Bone marrow (tissue), 2 donors: Measurements from ENCODE around the gene ATP6V1F.

Experiments used
- DNase-seq, 2 donors: peaks; one replicate each; lab custom pipeline; 2025; lab: John Stamatoyannopoulos, UW

ATP6V1F gene

DNA sequence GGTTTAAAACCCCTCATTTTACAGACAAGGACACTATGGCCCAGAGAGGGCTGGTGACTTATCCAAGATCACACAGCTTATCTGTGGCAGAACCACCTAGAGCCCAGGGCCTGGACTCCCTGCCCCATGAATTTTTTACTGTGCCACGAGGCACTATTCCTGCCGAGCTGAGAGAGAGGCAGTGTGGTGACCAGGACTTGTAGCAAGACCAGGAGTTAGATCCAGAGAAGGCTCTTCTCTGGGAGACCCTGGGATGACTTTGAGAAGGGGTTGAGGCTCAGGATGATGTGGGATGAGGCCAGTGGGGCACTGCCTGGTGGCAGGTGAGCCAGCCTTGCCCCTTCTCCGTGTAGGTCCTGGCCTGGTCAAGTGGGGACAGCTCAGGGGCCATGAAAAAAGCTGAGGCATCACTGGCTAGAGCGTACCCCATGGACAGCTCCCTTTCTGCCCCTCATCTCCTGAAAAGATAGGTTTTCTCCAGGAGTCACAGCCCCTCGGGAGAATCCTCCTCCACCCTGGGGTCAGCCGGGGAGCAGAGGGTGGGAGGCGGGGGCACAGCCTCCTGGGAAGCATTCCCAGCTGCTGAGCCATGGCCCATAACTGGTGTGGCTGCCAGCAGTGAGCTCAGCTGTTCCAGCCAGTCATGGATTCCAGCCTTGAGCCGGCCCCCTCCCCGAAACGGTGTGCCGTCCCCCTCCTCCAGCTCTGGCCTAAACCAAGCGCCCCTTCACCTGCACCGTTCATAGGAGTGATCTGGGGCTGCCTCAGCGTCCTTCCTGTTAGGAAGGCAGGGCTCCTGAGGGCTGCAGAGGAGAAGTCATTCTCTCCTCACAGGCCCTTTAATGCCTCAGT is 26.6 kb upstream of the ATP6V1F start:
- no peak for DNase-seq

DNA sequence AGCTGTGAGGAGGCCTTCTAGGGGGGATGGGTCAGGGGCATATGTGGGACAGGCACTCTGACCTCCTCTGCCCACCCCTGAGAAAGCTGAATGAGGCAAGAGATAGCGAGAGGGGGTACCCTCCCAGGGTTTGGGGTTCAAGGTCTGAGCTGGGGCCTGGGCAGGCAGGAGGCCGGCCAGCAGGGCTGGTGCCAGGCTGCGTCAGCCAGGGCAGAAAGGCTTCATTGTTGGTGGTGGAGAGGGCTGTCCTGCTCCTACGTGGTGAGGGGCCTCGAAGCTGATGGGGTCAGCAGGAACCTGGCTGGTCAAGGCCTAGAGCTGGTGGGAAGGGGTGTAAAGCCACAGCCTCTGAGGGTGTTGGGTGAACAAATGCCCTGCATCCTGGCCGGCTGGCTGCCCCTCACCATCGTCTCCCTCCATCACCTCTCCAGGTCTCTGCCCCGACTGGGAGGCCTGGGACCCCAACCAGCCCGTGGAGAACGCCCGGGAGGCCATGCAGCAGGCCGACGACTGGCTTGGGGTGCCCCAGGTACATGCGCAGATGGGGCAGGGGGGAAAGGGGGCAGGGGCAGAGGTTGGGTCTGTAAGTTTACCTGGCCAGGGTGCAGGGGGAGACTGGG is 25.8 kb upstream of the ATP6V1F start:
- no peak for DNase-seq

- no peak for DNase-seq
Measured at GRCh38 chr7:128837521-128837921, 25.1 kb upstream of the ATP6V1F start.

DNA sequence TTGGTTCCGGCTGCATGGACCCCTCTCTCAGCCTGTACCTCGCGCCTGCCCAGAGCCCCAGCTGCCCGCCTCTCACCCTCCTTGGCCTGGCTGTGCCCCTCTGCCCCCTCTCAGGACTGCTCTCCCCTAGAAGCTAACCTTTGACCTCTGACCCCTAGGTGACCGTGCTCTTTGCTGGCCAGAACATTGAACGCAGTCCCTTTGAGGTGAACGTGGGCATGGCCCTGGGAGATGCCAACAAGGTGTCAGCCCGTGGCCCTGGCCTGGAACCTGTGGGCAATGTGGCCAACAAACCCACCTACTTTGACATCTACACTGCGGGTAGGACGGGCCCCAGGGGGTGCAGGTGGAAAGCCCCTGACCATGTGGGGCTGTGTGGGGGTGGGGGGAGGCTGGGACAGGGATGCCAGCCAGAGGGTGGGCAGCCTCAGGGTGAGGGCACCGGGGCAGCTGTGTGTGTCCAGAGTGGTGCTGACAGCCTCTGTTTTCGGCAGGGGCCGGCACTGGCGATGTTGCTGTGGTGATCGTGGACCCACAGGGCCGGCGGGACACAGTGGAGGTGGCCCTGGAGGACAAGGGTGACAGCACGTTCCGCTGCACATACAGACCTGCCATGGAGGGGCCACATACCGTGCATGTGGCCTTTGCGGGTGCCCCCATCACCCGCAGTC is 24.4 kb upstream of the ATP6V1F start:
- no peak for DNase-seq

DNA sequence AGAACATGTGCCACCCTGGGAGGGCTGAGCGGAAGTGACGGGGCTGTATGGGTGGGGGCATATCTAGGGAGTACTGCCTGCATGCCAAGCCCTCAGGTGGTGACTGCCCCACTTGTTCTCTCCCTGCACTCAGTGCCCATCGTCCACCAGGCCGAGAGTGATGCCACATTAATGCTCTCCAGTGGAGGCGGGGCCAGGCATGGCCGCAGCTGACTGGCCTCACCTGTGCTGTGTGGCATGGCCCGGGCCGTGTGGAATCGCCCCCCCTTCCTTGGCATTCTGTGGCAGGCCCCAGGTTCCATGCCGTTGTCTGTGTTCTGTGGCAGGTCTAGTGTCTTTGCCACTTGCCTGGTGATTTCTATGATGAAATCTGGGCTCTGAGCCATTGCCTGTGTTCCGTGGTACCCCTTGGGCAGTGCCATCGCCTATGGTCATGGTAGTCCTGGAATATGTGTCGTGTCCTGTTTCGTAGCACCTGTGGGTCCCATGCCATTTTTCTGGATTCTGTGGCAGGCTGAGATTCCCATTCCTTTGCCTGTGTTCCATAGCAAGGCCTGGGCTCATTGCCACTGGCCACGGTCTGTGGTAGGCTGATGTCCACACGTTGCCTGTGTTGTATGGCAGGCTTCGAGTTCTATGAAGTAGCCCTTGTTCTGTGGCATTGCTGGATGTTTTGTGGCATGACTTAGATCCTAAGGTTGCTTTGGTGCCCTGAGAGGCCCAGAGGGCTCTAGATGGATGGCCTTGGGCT is 23.5 kb upstream of the ATP6V1F start:
- no peak for DNase-seq

DNA sequence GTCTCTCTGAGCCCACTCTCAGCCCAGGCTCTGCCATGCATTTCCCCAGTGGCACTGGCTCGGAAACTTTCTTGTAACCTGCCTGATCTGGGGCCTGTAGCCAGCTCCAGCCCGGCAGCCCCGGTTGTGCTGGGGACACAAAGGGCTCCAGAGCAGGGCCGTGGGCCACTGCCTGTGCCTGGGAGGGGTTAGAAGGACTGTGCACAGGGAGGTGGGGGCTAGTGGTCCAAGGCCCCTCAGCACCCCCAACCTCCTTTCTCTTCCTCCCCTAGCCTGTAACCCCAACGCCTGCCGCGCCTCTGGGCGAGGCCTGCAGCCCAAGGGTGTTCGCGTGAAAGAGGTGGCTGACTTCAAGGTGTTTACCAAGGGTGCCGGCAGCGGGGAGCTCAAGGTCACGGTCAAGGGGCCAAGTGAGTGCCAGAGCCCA is 22.9 kb upstream of the ATP6V1F start:
- no peak for DNase-seq

DNA sequence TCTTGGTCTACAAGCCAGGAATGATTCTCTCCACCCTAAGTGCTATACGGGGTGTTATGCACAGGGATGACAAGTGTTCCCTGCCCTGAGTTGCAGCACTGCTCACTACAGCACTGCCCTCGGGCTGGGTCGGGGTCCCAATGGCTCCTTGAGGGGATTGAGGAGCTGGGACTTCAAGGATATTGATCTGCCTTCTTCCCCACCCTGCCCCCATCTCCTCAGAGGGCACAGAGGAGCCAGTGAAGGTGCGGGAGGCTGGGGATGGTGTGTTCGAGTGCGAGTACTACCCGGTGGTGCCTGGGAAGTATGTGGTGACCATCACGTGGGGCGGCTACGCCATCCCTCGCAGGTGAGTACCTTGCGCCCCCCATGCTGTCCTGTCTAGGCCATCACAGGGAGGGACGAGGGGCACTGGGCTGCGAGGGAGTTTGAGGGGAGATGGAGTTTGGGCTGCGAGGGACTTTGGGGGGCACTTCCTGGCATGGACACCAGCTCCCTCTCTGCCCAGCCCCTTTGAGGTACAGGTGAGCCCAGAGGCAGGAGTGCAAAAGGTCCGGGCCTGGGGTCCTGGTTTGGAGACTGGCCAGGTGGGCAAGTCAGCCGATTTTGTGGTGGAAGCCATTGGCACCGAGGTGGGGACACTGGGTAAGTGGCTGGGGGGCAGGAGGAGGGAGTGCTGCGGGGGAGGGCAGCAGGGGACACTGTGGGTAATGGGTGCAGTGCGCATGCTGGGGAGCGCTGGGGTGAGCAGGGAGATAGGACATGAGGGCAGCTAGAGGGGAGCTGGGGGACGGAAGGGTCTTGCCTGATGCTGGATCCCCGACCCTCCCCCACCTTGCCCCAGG is 22.1 kb upstream of the ATP6V1F start:
- DNase-seq: no peak

DNA sequence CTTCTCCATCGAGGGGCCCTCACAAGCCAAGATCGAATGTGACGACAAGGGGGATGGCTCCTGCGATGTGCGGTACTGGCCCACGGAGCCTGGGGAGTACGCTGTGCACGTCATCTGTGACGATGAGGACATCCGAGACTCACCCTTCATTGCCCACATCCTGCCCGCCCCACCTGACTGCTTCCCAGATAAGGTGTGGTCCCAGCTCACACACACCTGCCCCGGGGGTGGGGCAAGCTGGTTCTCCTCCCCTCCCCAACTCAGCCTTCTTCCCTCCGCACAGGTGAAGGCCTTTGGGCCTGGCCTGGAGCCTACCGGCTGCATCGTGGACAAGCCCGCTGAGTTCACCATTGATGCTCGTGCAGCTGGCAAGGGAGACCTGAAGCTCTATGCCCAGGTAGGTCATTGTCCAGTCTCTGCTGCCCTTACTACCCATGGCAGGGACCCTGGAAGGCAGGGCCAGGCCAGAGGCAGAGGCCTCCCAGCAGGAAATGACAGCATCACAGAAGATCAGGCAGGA is 21.4 kb upstream of the ATP6V1F start:
- no peak for DNase-seq

- DNase-seq: peak in 1 of 2 donors; percentile 19
Measured at GRCh38 chr7:128841921-128842673, 20.6 kb upstream of the ATP6V1F start.

DNA sequence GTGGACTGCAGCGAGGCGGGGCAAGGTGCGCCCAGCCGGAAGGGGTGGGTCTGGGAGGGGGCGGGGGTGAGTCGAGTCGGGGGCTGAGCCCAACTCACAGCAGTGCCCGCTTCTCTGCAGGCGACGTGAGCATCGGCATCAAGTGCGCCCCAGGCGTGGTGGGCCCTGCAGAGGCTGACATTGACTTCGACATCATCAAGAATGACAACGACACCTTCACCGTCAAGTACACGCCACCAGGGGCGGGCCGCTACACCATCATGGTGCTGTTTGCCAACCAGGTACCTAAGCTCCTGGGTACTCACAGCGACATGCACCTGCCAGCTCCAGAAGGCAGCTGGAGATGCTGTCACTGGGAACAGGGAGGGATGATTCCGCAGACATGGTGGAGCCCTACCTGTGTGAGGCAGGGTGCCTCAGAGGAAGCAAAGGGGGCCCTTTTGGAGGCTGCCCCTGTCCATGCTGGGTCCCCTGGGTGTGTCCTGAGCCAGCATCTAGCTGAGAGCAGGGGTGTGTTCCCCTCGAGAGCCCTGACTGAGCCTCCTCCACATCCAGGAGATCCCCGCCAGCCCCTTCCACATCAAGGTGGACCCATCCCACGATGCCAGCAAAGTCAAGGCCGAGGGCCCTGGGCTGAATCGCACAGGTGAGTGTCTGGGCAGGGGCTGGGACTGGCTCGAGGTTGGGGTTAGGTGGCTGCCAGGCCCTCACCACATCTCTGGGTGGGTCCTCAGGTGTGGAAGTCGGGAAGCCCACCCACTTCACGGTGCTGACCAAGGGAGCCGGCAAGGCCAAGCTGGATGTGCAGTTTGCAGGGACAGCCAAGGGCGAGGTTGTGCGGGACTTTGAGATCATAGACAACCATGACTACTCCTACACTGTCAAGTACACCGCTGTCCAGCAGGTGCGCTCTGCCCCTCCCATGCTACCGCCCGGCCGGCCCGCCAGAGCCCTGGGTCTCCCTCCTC is 19.7 kb upstream of the ATP6V1F start:
- no peak for DNase-seq

GRCh38 chr7:128843938-128844621 is 18.6 kb upstream of the ATP6V1F start:
- DNase-seq: no peak

- no peak for DNase-seq
Measured at GRCh38 chr7:128844777-128845311, 17.8 kb upstream of the ATP6V1F start.

DNA sequence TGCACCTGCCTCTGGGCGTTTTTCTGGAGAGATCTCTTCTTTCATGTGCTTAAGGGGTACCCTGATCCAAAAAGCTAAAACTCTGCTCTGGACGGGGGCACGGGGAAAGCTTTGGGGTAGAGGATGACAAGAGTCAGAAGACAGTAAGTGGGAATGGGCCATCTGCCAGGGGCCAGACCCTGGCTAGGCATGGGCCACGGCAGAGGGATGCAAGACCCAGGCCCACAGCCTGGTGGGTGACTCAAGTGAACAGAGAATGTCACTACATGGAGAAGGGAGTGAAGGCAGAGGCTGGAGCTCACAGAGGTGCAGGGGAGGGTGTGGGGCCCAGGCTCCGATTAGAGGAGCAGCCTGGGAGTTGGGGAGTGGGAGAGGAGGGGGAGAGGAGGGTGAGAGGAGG is 17.2 kb upstream of the ATP6V1F start:
- DNase-seq: no peak

DNA sequence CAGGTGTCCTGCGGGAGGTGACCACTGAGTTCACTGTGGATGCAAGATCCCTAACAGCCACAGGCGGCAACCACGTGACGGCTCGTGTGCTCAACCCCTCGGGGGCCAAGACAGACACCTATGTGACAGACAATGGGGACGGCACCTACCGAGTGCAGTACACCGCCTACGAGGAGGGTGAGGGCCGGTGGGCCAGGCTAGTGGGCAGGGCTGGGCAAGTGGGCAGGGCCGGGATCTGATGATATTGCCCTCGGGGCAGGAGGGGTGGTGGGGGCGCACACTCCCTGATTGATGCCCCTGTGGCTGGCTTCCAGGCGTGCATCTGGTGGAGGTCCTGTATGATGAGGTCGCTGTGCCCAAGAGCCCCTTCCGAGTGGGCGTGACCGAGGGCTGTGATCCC is 16.7 kb upstream of the ATP6V1F start:
- no peak for DNase-seq

- DNase-seq: no peak
Measured at GRCh38 chr7:128846781-128847444, 15.7 kb upstream of the ATP6V1F start.

DNA sequence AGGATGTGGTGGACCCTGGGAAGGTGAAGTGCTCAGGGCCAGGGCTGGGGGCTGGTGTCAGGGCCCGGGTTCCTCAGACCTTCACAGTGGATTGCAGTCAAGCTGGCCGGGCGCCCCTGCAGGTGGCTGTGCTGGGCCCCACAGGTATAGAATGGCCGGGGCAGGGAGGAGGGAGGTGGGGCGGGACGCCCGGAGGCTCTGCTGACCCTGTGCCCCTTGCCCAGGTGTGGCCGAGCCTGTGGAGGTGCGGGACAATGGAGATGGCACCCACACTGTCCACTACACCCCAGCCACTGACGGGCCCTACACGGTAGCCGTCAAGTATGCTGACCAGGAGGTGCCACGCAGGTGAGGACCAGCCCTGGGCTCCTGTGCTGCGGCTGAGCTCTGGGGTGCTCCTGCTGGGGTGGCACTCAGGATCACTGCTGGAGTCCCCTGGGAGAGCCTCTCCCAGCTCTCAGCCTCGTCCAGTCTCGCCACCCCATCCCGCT is 14.9 kb upstream of the ATP6V1F start:
- no peak for DNase-seq

DNA sequence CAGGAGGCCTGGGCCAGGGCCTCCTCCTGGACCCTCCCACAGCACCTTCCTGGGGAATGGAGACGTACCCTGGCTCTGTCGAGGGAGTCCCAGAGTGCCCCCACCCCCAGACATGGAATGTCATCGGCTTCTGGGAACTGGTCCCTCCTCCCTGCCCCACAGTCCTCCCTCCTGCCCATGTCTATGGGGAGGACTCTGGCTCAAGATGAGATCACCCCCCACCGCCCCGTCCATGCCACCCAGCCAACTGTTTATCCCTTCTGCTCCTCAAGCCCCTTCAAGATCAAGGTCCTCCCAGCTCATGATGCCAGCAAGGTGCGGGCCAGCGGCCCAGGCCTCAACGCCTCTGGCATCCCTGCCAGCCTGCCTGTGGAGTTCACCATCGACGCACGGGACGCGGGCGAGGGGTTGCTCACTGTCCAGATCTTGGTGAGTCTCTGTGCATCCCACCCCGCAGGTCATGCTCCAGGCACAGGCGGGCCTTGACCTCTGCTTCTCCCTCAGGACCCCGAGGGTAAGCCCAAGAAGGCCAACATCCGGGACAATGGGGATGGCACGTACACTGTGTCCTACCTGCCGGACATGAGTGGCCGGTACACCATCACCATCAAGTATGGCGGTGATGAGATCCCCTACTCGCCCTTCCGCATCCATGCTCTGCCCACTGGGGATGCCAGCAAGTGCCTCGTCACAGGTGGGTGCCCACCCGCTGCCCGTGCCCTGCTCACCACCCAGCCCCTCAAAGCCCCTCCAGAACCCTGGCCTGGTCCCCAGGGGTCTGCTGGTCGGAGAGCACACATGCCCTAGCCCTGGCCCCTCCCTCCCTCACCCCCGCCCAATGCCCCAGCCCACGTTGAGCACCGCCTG is 14.1 kb upstream of the ATP6V1F start:
- DNase-seq: no peak
